Stimulated activated naive CD4-positive, alpha-beta T cell (primary cell): ENCODE data around the gene ASIC2.

Source experiments
- DNase-seq, 6 experiments: peaks; one replicate each; lab custom pipeline; 2025; lab: John Stamatoyannopoulos, UW

Gene ASIC2

GRCh38 chr17:33292981-33293867 lies at the start of gene ASIC2:
Gene ASIC2, minus strand, starts transcription at chr17:33293295.
- DNase-seq, result no peak

GRCh38 chr17:33342025-33342424 lies 48.9 kb upstream of the ASIC2 start:
- DNase-seq, result no peak

GRCh38 chr17:33338242-33338641 lies 45.1 kb upstream of the ASIC2 start:
- DNase-seq, result no peak

- no peak for DNase-seq
Observed at GRCh38 chr17:33335491-33336173, 42.5 kb upstream of the ASIC2 start.

GRCh38 chr17:33334703-33335102 lies 41.6 kb upstream of the ASIC2 start:
- DNase-seq, result no peak

GRCh38 chr17:33330877-33331276 lies 37.8 kb upstream of the ASIC2 start:
- no peak for DNase-seq

- DNase-seq, result no peak
Observed at GRCh38 chr17:33328129-33328528, 35.0 kb upstream of the ASIC2 start.

GRCh38 chr17:33324736-33325135 lies 31.6 kb upstream of the ASIC2 start:
- DNase-seq, result no peak

GRCh38 chr17:33322063-33322462 lies 29.0 kb upstream of the ASIC2 start:
- DNase-seq, result no peak

GRCh38 chr17:33318241-33318640 lies 25.1 kb upstream of the ASIC2 start:
- DNase-seq, result no peak

- no peak for DNase-seq
Observed at GRCh38 chr17:33316746-33317145, 23.7 kb upstream of the ASIC2 start.

GRCh38 chr17:33310296-33310695 lies 17.2 kb upstream of the ASIC2 start:
- no peak for DNase-seq

GRCh38 chr17:33303254-33303653 lies 10.2 kb upstream of the ASIC2 start:
- DNase-seq, result no peak

GRCh38 chr17:33302394-33302793 lies 9.3 kb upstream of the ASIC2 start:
- no peak for DNase-seq

GRCh38 chr17:33300241-33300640 lies 7.1 kb upstream of the ASIC2 start:
- DNase-seq, result no peak

GRCh38 chr17:33299115-33299514 lies 6.0 kb upstream of the ASIC2 start:
- no peak for DNase-seq

- no peak for DNase-seq
Observed at GRCh38 chr17:33297643-33298042, 4.5 kb upstream of the ASIC2 start.

GRCh38 chr17:33294994-33295393 lies 1.9 kb upstream of the ASIC2 start:
- no peak for DNase-seq

- DNase-seq, result no peak
Observed at GRCh38 chr17:33292201-33292980, 704 bp downstream of the ASIC2 start.

GRCh38 chr17:33291248-33292200 lies 1.6 kb downstream of the ASIC2 start:
- DNase-seq, result no peak

GRCh38 chr17:33290253-33290652 lies 2.8 kb downstream of the ASIC2 start:
- no peak for DNase-seq
